A549 treated with CORT108297 at 1 μM for 4 hours (cell line): ENCODE results near the gene CCDC69. TPM values are rescaled to one million over a fixed set of nuclear protein-coding genes. Genes with fewer than 3 reads are reported as not detected.

Experiments used
- total RNA-seq: library from RNA; stranded (reverse); fragments of 200-300 nt; extraction: Qiagen RNA extraction; gene quantifications from 5 replicates; pipeline ENCODE4 v1.2.3, GENCODE V29; 2022

The CCDC69 gene
- total RNA-seq: 1.3 to 1.9 TPM (median 1.7 TPM) in 5 replicates

GRCh38 chr5:151223447-151224264 lies at the start of gene CCDC69:
Gene CCDC69 (minus strand): TSS chr5:151224092. CDS start chr5:151223970, 122 bp downstream.

GRCh38 chr5:151252762-151253604 lies 29.1 kb upstream of the CCDC69 start, which contains the start of gene GM2A:
Gene GM2A (plus strand): TSS chr5:151253185. CDS start chr5:151253217, 32 bp downstream.

GRCh38 chr5:151157426-151158286 lies 66.2 kb downstream of the CCDC69 start, which contains the start of gene ANXA6:
Gene ANXA6 (minus strand): TSS chr5:151157779. CDS start chr5:151147901, 9,878 bp downstream.

Other genes with a start within 250 kb of the CCDC69 start
- 14.1 to 19.8 TPM (median 17.1 TPM) in 5 replicates for gene GPX3, start 203.5 kb downstream of the CCDC69 start, total RNA-seq
- 121 to 144 TPM (median 134 TPM) in 5 replicates for gene TNIP1, start 143.1 kb downstream of the CCDC69 start, total RNA-seq
- gene ANXA6, start 66.3 kb downstream of the CCDC69 start, total RNA-seq: 36.3 to 42.8 TPM (median 40.1 TPM) in 5 replicates
- gene GM2A, start 29.1 kb upstream of the CCDC69 start, total RNA-seq: 15.7 to 18.1 TPM (median 16.3 TPM) in 5 replicates
- not detected in 5 replicates for gene SLC36A3, start 79.7 kb upstream of the CCDC69 start, total RNA-seq
- not detected in 5 replicates for gene SLC36A2, start 123.5 kb upstream of the CCDC69 start, total RNA-seq
- gene SLC36A1, start 223.5 kb upstream of the CCDC69 start, total RNA-seq: 9.0 to 10.4 TPM (median 9.5 TPM) in 5 replicates